Neutrophil (primary cell): ENCODE data around the gene ASCL5.

Experiments
- H3K27ac ChIP-seq: fragments of 200-600 bp; sonication (generic); 2 replicates; pipeline ENCODE4 v1.5.1; 2016; ENCODE audit warnings: mild to moderate bottlenecking, moderate library complexity
- H3K27me3 ChIP-seq: fragments of 200-600 bp; sonication (generic); 2 replicates; pipeline ENCODE4 v1.6.0; 2016; ENCODE audit warnings: mild to moderate bottlenecking
- H3K36me3 ChIP-seq: fragments of 200-600 bp; sonication (generic); 2 replicates; pipeline ENCODE4 v1.5.1; 2017
- H3K4me1 ChIP-seq, 2 experiments: fragments of 200-600 bp in 1 of 2; sonication (generic) in 1 of 2; 1 replicate in 1 of 2; 2 replicates in 1 of 2; pipeline versions ENCODE4 v1.5.1 to v1.6.1; 2013 to 2016; ENCODE audit warnings: low read depth in 1 of 2, low read length in 1 of 2, mild to moderate bottlenecking in 1 of 2, moderate library complexity in 1 of 2; ENCODE audit not compliant: control insufficient read depth in 1 of 2, insufficient read depth in 1 of 2
- H3K4me3 ChIP-seq, 2 experiments: fragments of 200-600 bp in 1 of 2; sonication (generic) in 1 of 2; 1 replicate in 1 of 2; 2 replicates in 1 of 2; pipeline ENCODE4 v1.5.1; 2013 to 2016; ENCODE audit warnings: low read depth in 1 of 2, low read length in 1 of 2, mild to moderate bottlenecking in 1 of 2, moderate library complexity in 1 of 2
- H3K9me3 ChIP-seq: fragments of 200-600 bp; sonication (generic); 2 replicates; pipeline ENCODE4 v1.5.1; 2016
- TF ChIP-seq, protein P1 (sequence below): fragments of 200-600 bp; sonication (generic); IDR thresholded peaks from 2 replicates; pipeline ENCODE4 v1.5.1; 2016; ENCODE audit warnings: antibody characterized with exemption

Gene ASCL5

DNA sequence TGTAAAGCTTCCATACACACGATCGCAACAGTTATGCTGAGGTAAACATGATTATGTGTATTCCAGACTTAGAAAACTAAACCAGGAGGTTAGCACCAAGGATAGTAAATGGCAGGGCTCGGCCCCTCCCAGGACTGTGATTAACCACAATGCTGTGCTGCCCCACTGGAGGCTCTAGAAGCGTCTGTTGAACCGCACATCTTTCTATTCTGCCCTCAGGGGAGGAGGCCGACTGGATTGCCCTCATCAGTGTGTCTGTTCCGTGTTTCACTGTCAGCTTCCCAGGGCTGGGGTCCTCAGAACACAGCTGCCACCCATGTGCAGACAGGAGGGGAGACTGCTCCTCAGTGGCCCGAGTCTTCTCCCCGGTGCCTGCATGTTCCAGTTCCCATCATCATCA, 12.8 kb upstream of the ASCL5 start:
- Histone ChIP-seq H3K4me1 (no peaks in the 10 kb centered on the region), H3K27me3 (no peaks in the 10 kb centered on the region), H3K9me3 (no peaks in the 10 kb centered on the region), H3K27ac (no peak overlapping the region), H3K4me3 (no peak overlapping the region), H3K36me3 (peaks cover 79% of the 10 kb centered on the region)
- TF ChIP-seq, protein P1, sequence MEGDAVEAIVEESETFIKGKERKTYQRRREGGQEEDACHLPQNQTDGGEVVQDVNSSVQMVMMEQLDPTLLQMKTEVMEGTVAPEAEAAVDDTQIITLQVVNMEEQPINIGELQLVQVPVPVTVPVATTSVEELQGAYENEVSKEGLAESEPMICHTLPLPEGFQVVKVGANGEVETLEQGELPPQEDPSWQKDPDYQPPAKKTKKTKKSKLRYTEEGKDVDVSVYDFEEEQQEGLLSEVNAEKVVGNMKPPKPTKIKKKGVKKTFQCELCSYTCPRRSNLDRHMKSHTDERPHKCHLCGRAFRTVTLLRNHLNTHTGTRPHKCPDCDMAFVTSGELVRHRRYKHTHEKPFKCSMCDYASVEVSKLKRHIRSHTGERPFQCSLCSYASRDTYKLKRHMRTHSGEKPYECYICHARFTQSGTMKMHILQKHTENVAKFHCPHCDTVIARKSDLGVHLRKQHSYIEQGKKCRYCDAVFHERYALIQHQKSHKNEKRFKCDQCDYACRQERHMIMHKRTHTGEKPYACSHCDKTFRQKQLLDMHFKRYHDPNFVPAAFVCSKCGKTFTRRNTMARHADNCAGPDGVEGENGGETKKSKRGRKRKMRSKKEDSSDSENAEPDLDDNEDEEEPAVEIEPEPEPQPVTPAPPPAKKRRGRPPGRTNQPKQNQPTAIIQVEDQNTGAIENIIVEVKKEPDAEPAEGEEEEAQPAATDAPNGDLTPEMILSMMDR, result no peak

DNA sequence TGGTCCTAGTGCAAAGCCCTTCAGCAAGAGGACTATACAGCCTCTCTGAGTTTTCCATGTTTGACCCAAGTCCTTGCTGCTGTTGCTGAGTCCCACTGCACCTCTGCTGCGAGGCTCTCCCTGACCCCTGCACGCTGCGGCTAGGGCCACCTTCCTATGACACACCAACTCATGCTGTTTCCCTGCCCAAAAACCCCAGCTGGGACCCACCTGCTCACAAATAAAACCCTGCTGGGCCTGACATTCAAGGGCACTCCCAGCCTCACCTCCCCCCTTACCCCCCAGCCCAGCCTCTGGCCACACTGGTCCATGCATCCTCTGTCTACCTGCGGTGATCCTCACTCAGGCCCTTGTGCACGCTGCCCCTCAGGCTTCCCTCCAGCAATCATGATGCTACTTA, 12.3 kb upstream of the ASCL5 start:
- TF ChIP-seq, protein P1, result no peak
- Histone ChIP-seq H3K27me3 (no peaks in the 10 kb centered on the region), H3K4me1 (no peaks in the 10 kb centered on the region), H3K27ac (no peak overlapping the region), H3K4me3 (no peak overlapping the region), H3K36me3 (peaks cover 75% of the 10 kb centered on the region), H3K9me3 (no peaks in the 10 kb centered on the region)

DNA sequence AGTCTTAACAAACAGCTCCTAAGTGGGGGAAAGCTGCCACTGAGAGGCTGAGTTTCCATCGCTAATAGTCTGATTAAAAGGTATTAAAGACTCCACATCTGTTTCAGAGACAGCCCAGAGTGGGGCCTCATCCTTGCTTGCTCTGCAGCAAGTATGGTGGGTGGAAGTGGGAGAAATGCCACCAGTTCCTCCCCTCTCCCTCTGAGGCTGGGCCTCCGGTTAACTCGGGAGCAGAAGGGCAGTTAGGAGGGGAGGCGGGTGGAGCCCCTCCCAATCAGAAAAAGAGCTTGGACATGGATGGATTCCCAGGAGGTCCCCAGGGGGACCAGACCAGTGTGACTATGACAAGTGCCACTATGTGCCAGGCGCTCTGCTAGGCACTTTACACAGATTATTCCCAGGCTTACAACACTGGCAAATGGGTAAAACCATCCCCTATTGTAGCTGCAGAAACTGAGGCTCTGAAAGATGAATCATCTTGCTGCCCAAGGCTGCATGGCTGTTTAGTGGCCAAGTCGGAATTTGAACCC, 11.4 kb upstream of the ASCL5 start:
- Histone ChIP-seq H3K36me3 (peaks cover 65% of the 10 kb centered on the region), H3K9me3 (no peaks in the 10 kb centered on the region), H3K4me3 (no peak overlapping the region), H3K27ac (no peak overlapping the region), H3K27me3 (no peaks in the 10 kb centered on the region), H3K4me1 (no peaks in the 10 kb centered on the region)
- TF ChIP-seq, protein P1, result no peak

DNA sequence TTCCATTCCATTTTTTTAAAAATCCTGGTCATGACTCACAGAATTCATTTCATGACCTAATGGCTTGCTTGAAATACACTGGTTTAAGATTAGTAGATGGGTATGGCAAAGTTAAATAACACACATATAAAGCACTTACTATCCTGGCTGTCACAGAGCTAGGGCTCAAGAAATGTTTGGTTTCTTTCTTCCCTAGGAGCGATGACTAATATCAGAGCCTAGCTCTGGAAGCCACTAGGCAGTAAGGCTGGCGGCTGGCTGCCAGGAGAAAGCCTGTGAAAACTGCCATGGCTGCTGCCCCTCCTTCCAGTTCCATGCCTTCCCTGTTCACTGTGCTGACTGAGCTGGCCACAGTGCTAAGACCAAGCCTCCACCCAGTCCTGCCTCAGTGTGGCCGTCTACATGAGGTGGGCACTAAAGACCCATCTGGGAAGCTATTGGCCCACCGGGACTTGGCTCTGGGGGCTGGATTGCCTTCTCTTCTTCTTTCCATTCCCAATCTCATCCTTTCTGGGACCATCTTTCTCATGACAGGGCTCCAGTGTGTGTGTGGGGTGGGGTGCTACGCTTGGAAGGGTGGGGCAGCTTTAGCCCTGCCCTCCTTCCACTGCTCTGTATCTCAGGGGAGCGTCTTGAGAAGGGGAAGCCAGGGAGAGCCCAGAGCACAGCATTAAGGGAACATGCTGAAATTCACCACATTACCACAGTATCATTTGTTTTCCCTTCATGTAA, 10.8 kb upstream of the ASCL5 start:
- Histone ChIP-seq H3K4me3 (no peak overlapping the region), H3K4me1 (no peaks in the 10 kb centered on the region), H3K27ac (no peak overlapping the region), H3K9me3 (no peaks in the 10 kb centered on the region), H3K36me3 (peaks cover 59% of the 10 kb centered on the region), H3K27me3 (no peaks in the 10 kb centered on the region)
- TF ChIP-seq, protein P1, result no peak

DNA sequence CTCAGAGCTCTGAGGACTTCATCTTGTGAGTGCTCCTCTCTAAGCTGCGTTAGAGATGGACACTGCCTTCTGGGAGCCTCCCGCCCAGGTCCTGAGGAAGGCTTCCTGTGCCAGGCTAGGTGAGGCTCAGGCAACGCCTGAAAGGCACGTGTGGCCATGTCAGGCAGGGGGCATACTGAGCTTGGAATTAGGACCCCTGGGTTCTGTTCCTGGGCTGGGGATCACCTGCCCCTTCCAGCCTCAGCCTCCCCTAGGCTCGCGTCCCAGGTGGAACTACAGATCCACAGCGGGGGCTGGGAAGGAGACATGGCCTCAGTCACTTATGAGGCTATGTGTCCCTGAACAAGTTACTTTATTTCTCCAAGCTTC, 10.0 kb upstream of the ASCL5 start:
- H3K27me3 ChIP-seq, result no peaks in the 10 kb centered on the region
- no peaks in the 10 kb centered on the region for H3K4me1 ChIP-seq
- no peak overlapping the region for H3K27ac ChIP-seq
- H3K4me3 ChIP-seq, result no peak overlapping the region
- peaks cover 56% of the 10 kb centered on the region for H3K36me3 ChIP-seq
- TF ChIP-seq, protein P1, result no peak
- H3K9me3 ChIP-seq, result no peaks in the 10 kb centered on the region
